Activated T-helper 1 cell treated with anti-CD3 and anti-CD28 coated beads, Interleukin-12 subunit alpha, Interleukin-12 subunit beta, Interleukin-2, Interleukin-4 antibody, amounts not matched to agents 30 ng/mL and 10 ng/mL and 1 ng/mL, durations not matched to agents 14 hours and 24 hours and 36 hours (primary cell): ENCODE measurements around the gene IFITM10. TPM values are rescaled to one million over a fixed set of nuclear protein-coding genes. Genes with fewer than 3 reads are reported as not detected.

Experiments
- DNase-seq: peaks from one replicate; pipeline ENCODE4 v3.0.0; 2021; ENCODE audit warnings: low spot score
- H3K27ac Mint-ChIP-seq: one replicate; pipeline ENCODE4 v1.8.0; 2021; ENCODE audit warnings: mild to moderate bottlenecking, mixed read lengths
- H3K27me3 Mint-ChIP-seq: one replicate; pipeline ENCODE4 v1.8.0; 2022; ENCODE audit warnings: mild to moderate bottlenecking, moderate library complexity, mixed read lengths; ENCODE audit not compliant: insufficient read depth
- H3K36me3 Mint-ChIP-seq: one replicate; pipeline ENCODE4 v1.8.0; 2021; ENCODE audit warnings: low read depth, mixed read lengths
- H3K4me1 Mint-ChIP-seq: one replicate; pipeline ENCODE4 v1.8.0; 2021; ENCODE audit warnings: low read depth, mixed read lengths
- H3K4me3 Mint-ChIP-seq: one replicate; pipeline ENCODE4 v1.8.0; 2021; ENCODE audit warnings: mild to moderate bottlenecking, moderate library complexity, mixed read lengths
- H3K9me3 Mint-ChIP-seq: one replicate; pipeline ENCODE4 v1.8.0; 2021; ENCODE audit warnings: mixed read lengths
- intact Hi-C: fragments of 100-400 bp; cut with micrococcal nuclease; formaldehyde crosslinking; loops from one replicate; pipeline ENCODE4 v1.15.1; 2024
- total RNA-seq: library from RNA; stranded (reverse); gene quantifications from 2 replicates; pipeline ENCODE4 v1.2.3, GENCODE V29; 2022

IFITM10 gene
- total RNA-seq, 1 donor from 2014 or later, result 0.52 TPM

- H3K9me3 Mint-ChIP-seq, result no peaks in the 10 kb centered on the region
- no peak overlapping the region for H3K4me3 Mint-ChIP-seq
- intact Hi-C loops, result no loop called here
- DNase-seq, result no peak
- peaks cover 11% of the 10 kb centered on the region for H3K36me3 Mint-ChIP-seq
- H3K27me3 Mint-ChIP-seq, result peaks cover 12% of the 10 kb centered on the region
- no peak overlapping the region for H3K27ac Mint-ChIP-seq
- H3K4me1 Mint-ChIP-seq, result peaks cover 10% of the 10 kb centered on the region
Measured at GRCh38 chr11:1749395-1750351, 722 bp downstream of the IFITM10 start.

DNA sequence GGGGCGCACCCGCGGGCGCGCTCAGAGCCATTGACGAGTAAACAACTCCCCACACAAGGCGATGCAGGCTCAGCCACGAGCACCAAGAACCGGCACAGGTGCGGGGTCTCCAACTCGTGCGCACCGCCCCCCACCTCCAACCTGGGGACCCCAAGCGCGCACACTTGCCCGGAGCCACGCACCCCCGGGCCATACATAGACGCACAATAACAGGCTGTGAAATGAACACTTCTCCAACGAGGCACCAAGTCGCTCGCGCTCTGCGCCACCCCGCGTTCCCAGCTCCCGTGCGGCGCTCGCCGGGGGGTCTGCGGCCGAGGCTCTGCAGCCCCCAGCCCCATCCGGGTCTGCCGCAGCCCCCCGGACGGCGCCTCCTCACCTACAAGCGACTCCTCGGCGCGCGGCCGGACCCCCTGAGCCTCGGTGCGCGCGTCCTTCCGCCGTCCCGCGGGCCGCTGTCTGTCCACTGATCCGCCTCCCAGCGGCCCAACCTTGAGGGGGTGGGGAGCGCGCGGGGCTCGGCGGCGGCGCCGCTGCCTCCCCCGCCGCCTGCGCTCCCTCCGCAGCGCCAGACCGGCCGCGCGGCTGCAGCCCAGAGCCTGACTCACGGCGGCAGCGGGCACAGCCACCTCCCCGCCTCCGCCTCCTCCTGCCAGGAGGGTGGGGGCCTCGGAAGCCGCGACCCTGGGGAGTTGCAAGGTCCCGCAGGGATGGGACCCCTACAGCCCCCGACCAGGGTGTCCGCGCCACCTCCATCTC lies 1.6 kb downstream of the IFITM10 start:
- Mint-ChIP-seq H3K4me1 (peaks cover 10% of the 10 kb centered on the region), H3K27me3 (peaks cover 12% of the 10 kb centered on the region), H3K27ac (no peak overlapping the region), H3K9me3 (no peaks in the 10 kb centered on the region), H3K4me3 (no peak overlapping the region), H3K36me3 (peaks cover 8% of the 10 kb centered on the region)
- intact Hi-C loops, result no loop called here
- no peak for DNase-seq

- Mint-ChIP-seq H3K27me3 (peaks cover 12% of the 10 kb centered on the region), H3K4me1 (peaks cover 10% of the 10 kb centered on the region), H3K27ac (no peak overlapping the region), H3K9me3 (no peaks in the 10 kb centered on the region), H3K4me3 (no peak overlapping the region), H3K36me3 (peaks cover 7% of the 10 kb centered on the region)
- DNase-seq, result no peak
- intact Hi-C loops, result no loop called here
Measured at GRCh38 chr11:1747753-1748635, 2.4 kb downstream of the IFITM10 start.

DNA sequence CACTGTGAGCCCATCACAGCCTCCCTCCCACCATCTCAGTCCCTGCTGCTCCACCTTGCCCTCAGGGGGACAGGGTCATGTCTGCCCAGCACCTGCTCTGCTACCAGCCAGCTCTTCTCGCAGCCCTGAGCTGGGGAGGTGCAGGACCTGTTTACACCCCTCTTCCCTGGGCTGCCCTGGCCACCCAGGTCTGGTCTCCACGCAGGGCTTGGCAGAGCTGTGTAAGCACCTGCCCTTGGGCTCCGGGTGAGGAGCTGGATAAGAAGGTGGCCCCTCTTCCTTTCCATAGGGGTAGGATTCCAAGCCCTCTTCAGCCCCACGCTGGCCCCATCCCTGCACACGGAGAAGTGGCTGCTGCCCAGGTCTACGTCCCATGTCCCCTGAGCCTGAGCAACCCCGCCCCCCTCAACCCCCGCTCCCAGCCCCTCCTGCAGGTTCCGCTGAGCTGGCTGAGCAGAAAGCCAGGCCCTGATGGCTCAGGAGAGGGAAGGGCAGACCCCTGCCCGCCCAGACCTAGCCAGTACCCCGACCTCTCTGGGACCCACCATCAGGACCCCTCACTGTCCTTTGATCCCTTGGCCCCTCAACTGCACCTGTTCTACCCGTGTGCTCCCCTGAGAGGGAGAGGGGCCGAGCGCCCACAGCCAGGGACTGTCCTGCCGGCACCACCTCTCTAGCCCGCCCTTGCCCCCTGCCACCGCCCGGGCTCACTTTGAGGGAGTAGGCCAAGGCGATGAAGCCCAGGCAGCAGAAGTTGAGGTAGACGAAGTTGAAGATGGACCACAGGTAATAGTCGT lies 3.2 kb downstream of the IFITM10 start:
- intact Hi-C loops, result no loop called here
- peaks cover 12% of the 10 kb centered on the region for H3K27me3 Mint-ChIP-seq
- peaks cover 10% of the 10 kb centered on the region for H3K4me1 Mint-ChIP-seq
- no peak for DNase-seq
- H3K27ac Mint-ChIP-seq, result no peak overlapping the region
- no peaks in the 10 kb centered on the region for H3K9me3 Mint-ChIP-seq
- no peak overlapping the region for H3K4me3 Mint-ChIP-seq
- peaks cover 5% of the 10 kb centered on the region for H3K36me3 Mint-ChIP-seq

DNA sequence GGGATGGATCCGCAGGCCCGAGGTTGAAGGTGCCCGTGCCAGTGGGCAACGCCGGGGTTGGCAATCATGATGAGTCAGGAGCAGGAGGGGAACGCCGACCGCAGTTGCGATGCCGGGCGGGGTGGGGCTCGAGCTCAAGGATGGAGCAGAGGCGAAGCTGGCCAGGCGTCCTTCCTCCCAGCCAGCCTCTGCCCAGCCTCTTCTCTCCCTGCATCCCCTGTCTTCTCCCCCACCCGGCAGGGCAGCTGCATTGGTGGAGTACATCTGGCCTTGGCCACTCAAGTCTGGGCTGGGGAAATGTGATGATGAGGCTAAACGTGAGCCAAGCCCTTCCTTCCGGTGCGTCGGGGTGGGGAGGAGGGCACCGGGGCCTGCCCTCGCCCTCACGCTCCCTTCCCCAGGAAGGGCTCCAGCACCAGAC lies 3.9 kb downstream of the IFITM10 start:
- H3K27me3 Mint-ChIP-seq, result peaks cover 12% of the 10 kb centered on the region
- no peak overlapping the region for H3K4me3 Mint-ChIP-seq
- peaks cover 10% of the 10 kb centered on the region for H3K4me1 Mint-ChIP-seq
- H3K27ac Mint-ChIP-seq, result no peak overlapping the region
- no peak for DNase-seq
- intact Hi-C loops, result no loop called here
- no peaks in the 10 kb centered on the region for H3K9me3 Mint-ChIP-seq
- H3K36me3 Mint-ChIP-seq, result peaks cover 5% of the 10 kb centered on the region

DNA sequence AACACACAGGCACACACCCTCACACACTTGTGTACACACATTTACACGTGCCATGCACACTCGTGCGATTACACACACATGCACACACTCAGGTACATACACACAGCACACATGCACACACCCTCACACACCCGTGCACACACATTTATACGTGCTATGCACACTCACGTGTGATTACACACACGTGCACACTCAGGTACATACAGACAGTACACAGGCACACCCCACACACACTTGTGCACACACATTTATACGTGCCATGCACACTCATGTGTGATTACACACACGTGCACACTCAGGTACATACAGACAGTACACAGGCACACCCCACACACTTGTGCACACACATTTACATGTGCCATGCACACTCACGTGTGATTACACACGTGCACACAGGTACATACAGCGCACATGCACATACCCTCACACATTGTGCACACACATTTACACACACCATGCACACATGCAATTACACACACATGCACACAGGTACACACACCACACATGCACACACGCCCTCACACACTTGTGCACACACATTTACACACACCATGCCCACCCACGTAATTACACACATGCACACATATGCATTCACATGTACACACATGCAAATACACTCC lies 4.6 kb downstream of the IFITM10 start:
- H3K4me1 Mint-ChIP-seq, result peaks cover 10% of the 10 kb centered on the region
- intact Hi-C loops, result no loop called here
- H3K27me3 Mint-ChIP-seq, result peaks cover 12% of the 10 kb centered on the region
- no peak overlapping the region for H3K27ac Mint-ChIP-seq
- no peak overlapping the region for H3K4me3 Mint-ChIP-seq
- DNase-seq, result no peak
- peaks cover 5% of the 10 kb centered on the region for H3K36me3 Mint-ChIP-seq
- no peaks in the 10 kb centered on the region for H3K9me3 Mint-ChIP-seq

GRCh38 chr11:1744891-1745700 lies 5.3 kb downstream of the IFITM10 start:
- intact Hi-C loops, result no loop called here
- no peak overlapping the region for H3K27ac Mint-ChIP-seq

DNA sequence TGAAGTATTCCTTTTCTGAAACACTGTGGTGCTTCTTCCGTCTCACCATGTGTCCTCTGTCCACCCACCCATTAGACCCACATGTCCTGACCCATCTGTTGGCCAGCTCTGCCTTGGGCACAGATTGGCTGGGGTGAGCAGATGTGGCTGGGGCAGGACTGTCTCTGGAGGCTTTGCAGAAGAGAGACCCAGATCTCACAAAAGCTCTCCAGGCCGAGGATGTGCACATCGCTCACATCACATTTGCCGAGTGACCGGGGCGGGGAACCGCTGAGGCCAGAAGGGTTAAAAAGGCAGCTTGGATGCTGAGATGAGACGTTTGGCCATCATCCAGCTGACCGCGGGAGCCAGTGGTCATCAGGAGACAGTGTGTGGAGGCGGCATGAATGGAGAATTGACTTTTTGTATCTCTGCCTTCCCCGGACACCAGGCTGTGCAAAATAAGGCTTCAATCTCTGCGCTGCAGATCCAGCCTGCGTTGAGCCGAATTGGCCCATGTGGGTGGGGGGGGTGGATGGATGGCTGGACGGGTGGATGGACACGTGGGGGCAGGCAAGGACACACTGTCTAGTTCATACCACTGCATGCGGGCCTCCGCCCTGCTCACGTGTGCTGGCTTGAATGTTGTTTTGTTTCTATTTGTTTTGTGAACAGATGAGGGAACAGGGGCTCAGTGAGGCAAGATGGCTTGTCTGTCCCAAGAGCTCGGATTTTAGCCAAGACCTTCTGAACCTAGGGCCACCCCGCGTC lies 6.1 kb downstream of the IFITM10 start:
- Mint-ChIP-seq H3K9me3 (no peaks in the 10 kb centered on the region), H3K4me1 (no peaks in the 10 kb centered on the region), H3K4me3 (no peak overlapping the region), H3K27ac (no peak overlapping the region), H3K27me3 (peaks cover 5% of the 10 kb centered on the region), H3K36me3 (no peaks in the 10 kb centered on the region)
- no peak for DNase-seq
- intact Hi-C loops, result no loop called here

More at GRCh38 chr11:1744891-1745700, 5.3 kb downstream of the IFITM10 start:
- peaks cover 7% of the 10 kb centered on the region for H3K27me3 Mint-ChIP-seq
- no peak overlapping the region for H3K4me3 Mint-ChIP-seq
- H3K9me3 Mint-ChIP-seq, result no peaks in the 10 kb centered on the region
- peaks cover under 1% of the 10 kb centered on the region for H3K36me3 Mint-ChIP-seq
- peaks cover 5% of the 10 kb centered on the region for H3K4me1 Mint-ChIP-seq
- no peak for DNase-seq

DNA sequence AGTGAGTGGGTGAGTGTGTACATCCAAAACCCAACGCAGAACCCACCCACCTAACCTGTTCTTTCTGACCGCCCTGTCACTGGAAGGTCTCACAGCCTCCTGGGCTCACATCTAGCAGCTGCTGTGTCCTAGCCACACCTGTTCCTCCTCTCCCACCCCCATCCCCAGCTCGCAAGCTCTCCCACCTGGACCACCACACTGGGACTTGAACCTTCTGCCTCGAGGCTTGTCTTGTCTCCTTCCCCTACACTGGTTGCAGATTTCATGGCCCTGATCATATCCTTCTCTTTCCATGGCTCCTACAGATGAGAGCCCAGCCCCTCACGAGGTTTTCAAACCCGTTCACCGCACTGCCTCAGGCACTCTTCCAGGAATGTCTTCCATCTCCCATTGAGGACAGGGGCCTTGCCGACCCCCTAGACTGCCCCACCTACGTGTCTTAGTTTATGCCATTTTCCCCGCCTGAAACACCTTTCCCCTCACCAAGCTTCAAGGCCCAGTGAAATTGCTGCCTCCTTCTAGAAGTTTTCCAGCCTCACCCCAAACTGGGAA lies 6.7 kb downstream of the IFITM10 start:
- Mint-ChIP-seq H3K36me3 (no peaks in the 10 kb centered on the region), H3K9me3 (no peaks in the 10 kb centered on the region), H3K4me1 (no peaks in the 10 kb centered on the region), H3K27ac (no peak overlapping the region), H3K27me3 (peaks cover 5% of the 10 kb centered on the region), H3K4me3 (no peak overlapping the region)
- DNase-seq, result no peak
- intact Hi-C loops, result no loop called here

DNA sequence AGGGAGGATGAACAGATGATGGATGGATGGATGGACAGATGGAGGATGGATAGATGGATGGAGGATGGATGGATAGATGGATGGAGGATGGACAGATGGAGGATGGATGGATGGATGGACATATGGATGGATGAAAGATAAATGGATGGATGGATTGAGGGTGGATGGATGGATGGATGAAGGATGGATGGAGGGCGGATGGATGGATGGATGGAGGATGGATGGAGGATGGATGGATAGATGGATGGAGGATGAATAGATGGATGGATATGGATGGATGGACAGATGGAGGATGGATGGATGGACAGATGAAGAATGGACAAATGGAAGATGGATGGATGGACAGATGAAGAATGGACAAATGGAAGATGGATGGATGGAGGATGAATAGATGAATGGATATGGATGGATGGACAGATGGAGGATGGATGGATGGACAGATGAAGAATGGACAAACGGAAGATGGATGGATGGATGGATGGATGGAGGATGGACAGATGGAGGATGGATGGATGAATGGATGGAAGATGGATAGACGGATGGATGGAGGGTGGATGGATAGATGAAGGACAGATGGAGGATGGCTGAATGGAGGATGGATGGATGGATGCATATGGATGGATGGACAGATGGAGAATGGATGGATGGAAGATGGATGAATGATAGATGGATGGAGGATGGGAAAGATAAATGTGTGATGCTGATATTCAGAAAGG lies 7.4 kb downstream of the IFITM10 start:
- Mint-ChIP-seq H3K4me1 (no peaks in the 10 kb centered on the region), H3K9me3 (peaks cover under 1% of the 10 kb centered on the region), H3K4me3 (no peak overlapping the region), H3K36me3 (no peaks in the 10 kb centered on the region), H3K27me3 (peaks cover 5% of the 10 kb centered on the region), H3K27ac (no peak overlapping the region)
- intact Hi-C loops, result no loop called here
- no peak for DNase-seq
